DOHH2 (cell line): ENCODE results near the gene SDCBP2.

Source experiments
- H3F3A ChIP-seq: fragments of 200-600 bp; sonication (generic), shearing (Covaris generic); 2 replicates; pipeline ENCODE4 v1.6.0; 2016; ENCODE audit warnings: antibody characterized with exemption, mild to moderate bottlenecking; ENCODE audit not compliant: control insufficient read depth, insufficient read depth
- H3K27ac ChIP-seq: fragments of 200-600 bp; sonication (generic); 2 replicates; pipeline ENCODE4 v1.5.1; 2014; ENCODE audit warnings: low read depth, mild to moderate bottlenecking, low read length, moderate library complexity
- H3K27me3 ChIP-seq: fragments of 200-600 bp; sonication (generic); 2 replicates; pipeline ENCODE4 v1.6.1; 2014; ENCODE audit warnings: mild to moderate bottlenecking, low read length, mixed read lengths; ENCODE audit not compliant: control insufficient read depth
- H3K36me3 ChIP-seq: fragments of 200-600 bp; sonication (generic); 2 replicates; pipeline ENCODE4 v1.6.1; 2014; ENCODE audit warnings: mild to moderate bottlenecking, low read length, moderate library complexity, mixed read lengths; ENCODE audit not compliant: control insufficient read depth
- H3K4me1 ChIP-seq: fragments of 200-600 bp; sonication (generic); 2 replicates; pipeline ENCODE4 v1.6.1; 2014; ENCODE audit warnings: mild to moderate bottlenecking, low read length, mixed read lengths; ENCODE audit not compliant: control insufficient read depth
- H3K4me2 ChIP-seq: fragments of 200-600 bp; sonication (generic); 2 replicates; pipeline ENCODE4 v1.6.0; 2014; ENCODE audit warnings: mild to moderate bottlenecking, low read length, moderate library complexity
- H3K4me3 ChIP-seq: fragments of 200-600 bp; sonication (generic); 2 replicates; pipeline ENCODE4 v1.5.1; 2014; ENCODE audit warnings: mild to moderate bottlenecking, low read length, mixed read lengths
- H3K79me2 ChIP-seq: fragments of 200-600 bp; sonication (generic); 2 replicates; pipeline ENCODE4 v1.6.1; 2014; ENCODE audit warnings: mild to moderate bottlenecking, low read length, mixed read lengths; ENCODE audit not compliant: control insufficient read depth
- H3K9me2 ChIP-seq: fragments of 200-600 bp; sonication (generic); replicated peaks from 2 replicates; pipeline ENCODE4 v1.6.1; 2014; ENCODE audit warnings: mild to moderate bottlenecking, low read length, mixed read lengths; ENCODE audit not compliant: control insufficient read depth
- H3K9me3 ChIP-seq: fragments of 200-600 bp; sonication (generic); 2 replicates; pipeline ENCODE4 v1.6.1; 2014; ENCODE audit warnings: antibody characterized with exemption, low read length, mixed read lengths; ENCODE audit not compliant: control insufficient read depth, insufficient read depth
- H4K20me1 ChIP-seq: fragments of 200-600 bp; sonication (generic); 2 replicates; pipeline ENCODE4 v1.6.0; 2014; ENCODE audit warnings: low read depth, mild to moderate bottlenecking, antibody characterized with exemption, low read length, moderate library complexity; ENCODE audit not compliant: control insufficient read depth, insufficient read depth
- EZH2phosphoT487 ChIP-seq: fragments of 200-600 bp; sonication (generic); IDR thresholded peaks from 2 replicates; pipeline ENCODE4 v1.6.1; 2017; ENCODE audit warnings: borderline replicate concordance, mild to moderate bottlenecking, antibody characterized with exemption, low read length, moderate library complexity, mixed read lengths
- TF ChIP-seq, protein P1 (sequence below): fragments of 200-600 bp; sonication (generic); IDR thresholded peaks from one replicate; pipeline ENCODE4 v1.5.1; 2014; ENCODE audit warnings: antibody characterized with exemption, mild to moderate bottlenecking, low read depth, low read length; ENCODE audit not compliant: poor library complexity, severe bottlenecking

Gene SDCBP2

DNA sequence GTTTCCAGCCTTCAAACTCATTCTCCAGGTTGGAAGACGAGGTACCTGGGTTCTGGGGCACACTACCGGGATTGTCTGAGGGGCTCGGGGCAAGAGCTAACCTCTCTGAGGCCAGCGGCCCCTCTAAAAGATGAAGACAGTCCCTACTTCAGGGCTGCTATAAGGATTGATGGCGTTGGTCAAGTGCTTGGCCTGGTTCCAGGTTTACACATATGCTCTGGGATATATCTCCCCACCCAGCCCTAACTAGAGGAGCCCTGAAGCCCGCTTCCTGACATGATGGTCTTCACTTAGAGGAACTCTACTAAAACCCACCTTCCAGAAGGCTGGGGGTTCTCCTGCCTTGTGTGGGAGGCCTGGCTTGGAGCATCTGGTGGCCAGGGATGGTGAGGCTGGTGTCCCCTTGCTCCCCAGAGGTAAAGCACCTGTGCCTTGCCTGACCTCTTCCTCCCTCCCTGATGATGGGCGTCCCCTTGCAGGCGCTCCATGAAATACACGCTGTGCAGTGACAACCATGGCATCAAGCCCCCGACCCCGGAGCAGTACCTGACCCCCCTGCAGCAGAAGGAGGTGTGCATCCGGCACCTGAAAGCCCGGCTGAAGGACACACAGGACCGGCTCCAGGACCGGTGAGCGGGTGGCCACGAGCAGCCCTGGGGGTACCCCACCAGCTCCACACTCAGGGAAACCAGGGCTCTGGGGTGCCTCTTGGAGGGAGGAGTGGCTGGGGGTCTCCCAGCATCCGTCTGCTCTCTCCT lies 28.7 kb downstream of the SDCBP2 start:
- no peak for TF ChIP-seq EZH2phosphoT487
- TF ChIP-seq, protein P1, sequence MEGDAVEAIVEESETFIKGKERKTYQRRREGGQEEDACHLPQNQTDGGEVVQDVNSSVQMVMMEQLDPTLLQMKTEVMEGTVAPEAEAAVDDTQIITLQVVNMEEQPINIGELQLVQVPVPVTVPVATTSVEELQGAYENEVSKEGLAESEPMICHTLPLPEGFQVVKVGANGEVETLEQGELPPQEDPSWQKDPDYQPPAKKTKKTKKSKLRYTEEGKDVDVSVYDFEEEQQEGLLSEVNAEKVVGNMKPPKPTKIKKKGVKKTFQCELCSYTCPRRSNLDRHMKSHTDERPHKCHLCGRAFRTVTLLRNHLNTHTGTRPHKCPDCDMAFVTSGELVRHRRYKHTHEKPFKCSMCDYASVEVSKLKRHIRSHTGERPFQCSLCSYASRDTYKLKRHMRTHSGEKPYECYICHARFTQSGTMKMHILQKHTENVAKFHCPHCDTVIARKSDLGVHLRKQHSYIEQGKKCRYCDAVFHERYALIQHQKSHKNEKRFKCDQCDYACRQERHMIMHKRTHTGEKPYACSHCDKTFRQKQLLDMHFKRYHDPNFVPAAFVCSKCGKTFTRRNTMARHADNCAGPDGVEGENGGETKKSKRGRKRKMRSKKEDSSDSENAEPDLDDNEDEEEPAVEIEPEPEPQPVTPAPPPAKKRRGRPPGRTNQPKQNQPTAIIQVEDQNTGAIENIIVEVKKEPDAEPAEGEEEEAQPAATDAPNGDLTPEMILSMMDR, result no peak
- Histone ChIP-seq H3K79me2 (no peaks in the 10 kb centered on the region), H3K36me3 (no peaks in the 10 kb centered on the region), H3K9me2 (no peaks in the 10 kb centered on the region), H3K4me2 (no peak overlapping the region), H3K4me1 (no peaks in the 10 kb centered on the region), H4K20me1 (no peaks in the 10 kb centered on the region), H3K4me3 (no peak overlapping the region), H3K27me3 (no peaks in the 10 kb centered on the region), H3K27ac (no peak overlapping the region), H3F3A (peaks cover 2% of the 10 kb centered on the region; the same call in 1 of the 2 replicates), H3K9me3 (no peaks in the 10 kb centered on the region)

DNA sequence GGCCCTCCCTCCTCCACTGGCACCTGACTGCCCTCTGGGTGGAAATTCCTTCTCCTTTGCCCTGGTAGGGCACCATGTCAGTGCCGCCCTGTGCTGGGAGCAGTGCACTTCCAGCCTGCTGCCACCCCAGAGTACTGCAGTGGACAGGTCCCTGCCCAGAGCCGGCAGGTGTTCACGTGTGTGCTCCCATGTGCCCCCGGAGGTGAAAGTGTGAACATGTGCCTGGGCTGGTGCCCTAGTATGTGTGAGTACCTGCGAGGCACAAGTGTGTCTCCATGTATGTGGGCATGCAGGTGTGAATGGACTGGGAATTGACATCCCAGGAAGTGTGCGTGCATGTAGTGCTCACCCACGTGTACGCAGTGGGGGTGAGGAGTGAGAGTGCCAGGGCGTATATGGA lies 29.4 kb downstream of the SDCBP2 start:
- TF ChIP-seq, protein P1, result peak; percentile 60
- no peak for TF ChIP-seq EZH2phosphoT487
- Histone ChIP-seq H3K36me3 (no peaks in the 10 kb centered on the region), H3K27ac (no peak overlapping the region), H3K4me3 (no peak overlapping the region), H3K9me2 (no peaks in the 10 kb centered on the region), H3K4me1 (no peaks in the 10 kb centered on the region), H3K4me2 (no peak overlapping the region), H3K27me3 (no peaks in the 10 kb centered on the region), H4K20me1 (no peaks in the 10 kb centered on the region), H3K9me3 (no peaks in the 10 kb centered on the region), H3K79me2 (no peaks in the 10 kb centered on the region), H3F3A (peaks cover 2% of the 10 kb centered on the region; the same call in 1 of the 2 replicates)

DNA sequence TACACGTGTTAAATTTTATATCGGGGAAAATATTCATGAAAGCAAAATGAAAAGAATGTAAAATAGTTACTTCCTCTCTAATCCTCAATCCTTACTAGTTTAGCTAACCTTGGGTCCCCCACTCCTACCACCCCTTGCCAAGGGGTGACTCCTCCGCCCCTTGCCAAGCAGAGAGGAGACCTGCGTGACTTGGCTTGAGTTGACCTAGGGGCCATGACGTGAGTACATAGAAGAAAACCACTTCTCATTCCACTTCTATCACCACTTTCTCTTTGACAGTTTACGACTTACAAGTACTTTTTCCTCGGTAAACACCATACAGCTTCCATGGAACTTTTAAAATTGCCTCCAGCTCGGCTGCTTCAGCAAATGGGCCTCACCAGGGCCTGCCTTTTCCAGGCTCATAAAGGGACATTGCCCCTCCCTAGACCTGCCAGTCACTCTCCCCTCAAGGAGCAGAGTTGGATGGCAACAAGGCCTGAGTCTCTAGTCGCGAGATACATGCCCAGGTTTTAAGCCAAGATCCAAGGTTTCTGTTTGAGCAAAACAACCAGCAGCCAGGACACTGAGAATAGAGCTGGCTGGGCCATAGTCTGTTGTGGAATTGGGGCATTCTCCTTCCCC lies 29.9 kb downstream of the SDCBP2 start:
- H3K9me3 ChIP-seq, result no peaks in the 10 kb centered on the region
- peaks cover 2% of the 10 kb centered on the region; the same call in 1 of the 2 replicates for H3F3A ChIP-seq
- no peaks in the 10 kb centered on the region for H3K27me3 ChIP-seq
- H3K4me1 ChIP-seq, result no peaks in the 10 kb centered on the region
- H4K20me1 ChIP-seq, result no peaks in the 10 kb centered on the region
- no peak for TF ChIP-seq EZH2phosphoT487
- TF ChIP-seq, protein P1, result no peak
- no peaks in the 10 kb centered on the region for H3K79me2 ChIP-seq
- no peak overlapping the region for H3K4me2 ChIP-seq
- H3K9me2 ChIP-seq, result no peaks in the 10 kb centered on the region
- H3K36me3 ChIP-seq, result no peaks in the 10 kb centered on the region
- no peak overlapping the region for H3K4me3 ChIP-seq
- H3K27ac ChIP-seq, result no peak overlapping the region
